ENCODE data around the gene PDZK1IP1. TPM values are rescaled to one million over a fixed set of nuclear protein-coding genes. Genes with fewer than 3 reads are reported as not detected.
"Not testable (repeated sequence)": the region's sequence is repeated elsewhere in the genome, so short reads cannot be mapped to it uniquely, and the experiment has no call there.

The PDZK1IP1 gene
- total and polyA plus RNA-seq, 4 donors: 0.75 to 2.2 (median 0.98) TPM

- no peak for TF ChIP-seq ZBTB33 (IDR thresholded peaks at IDR 0.05)
- no peak for TF ChIP-seq RAD21 (IDR thresholded peaks at IDR 0.05)
- no peak for TF ChIP-seq JUND (IDR thresholded peaks at IDR 0.05)
- no peak for TF ChIP-seq NR2F2 (IDR thresholded peaks at IDR 0.05)
These were observed 6.8 kb upstream of the PDZK1IP1 start (continued) for GRCh38 chr1:47196622-47197021.

DNA sequence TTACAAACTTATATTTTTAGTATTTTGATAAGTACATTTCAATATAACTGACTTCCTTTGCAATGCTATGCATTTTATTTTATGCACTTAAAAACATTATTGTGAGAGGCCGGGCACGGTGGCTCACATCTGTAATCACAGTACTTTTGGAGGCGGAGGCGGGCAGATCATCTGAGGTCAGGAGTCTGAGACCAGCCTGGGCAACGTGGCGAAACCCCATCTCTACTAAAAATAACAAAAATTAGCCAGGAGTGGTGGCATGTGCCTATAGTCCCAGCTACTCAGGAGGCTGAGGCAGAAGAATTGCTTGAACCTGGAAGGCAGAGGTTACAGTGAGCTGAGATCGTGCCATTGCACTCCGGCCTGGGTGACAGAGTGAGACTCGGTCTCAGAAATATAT is 6.1 kb upstream of the PDZK1IP1 start:
- 92% methylated on average over 9 of the region's 9 CpGs for WGBS
- not testable (repeated sequence) for H3K4me1 ChIP-seq (ENCODE audit: control insufficient read depth in 4 of 4, insufficient read depth in 4 of 4, low read length in 3 of 4); DNase-seq (ENCODE audit: low spot score); H3K4me3 ChIP-seq (ENCODE audit: low read depth in 1 of 3, low read length in 3 of 3); H3K27ac ChIP-seq (ENCODE audit: low read depth in 1 of 2, low read length in 2 of 2); H3K27me3 ChIP-seq (ENCODE audit: control insufficient read depth in 4 of 4, insufficient read depth in 4 of 4, low read length in 3 of 4); H3K9ac ChIP-seq (ENCODE audit: low read depth in 1 of 2, low read length in 2 of 2); H3K9me3 ChIP-seq (ENCODE audit: control insufficient read depth in 4 of 4, low read length in 3 of 4); H3K36me3 ChIP-seq (ENCODE audit: control insufficient read depth in 4 of 4, insufficient read depth in 3 of 4, low read depth in 1 of 4, low read length in 3 of 4)

GRCh38 chr1:47194311-47194710 is 4.5 kb upstream of the PDZK1IP1 start:
- no peak overlapping the region for H3K9ac ChIP-seq (ENCODE audit: low read depth in 1 of 2, low read length in 2 of 2)
- H3K27ac ChIP-seq (ENCODE audit: low read depth in 1 of 2, low read length in 2 of 2): no peak overlapping the region
- no peak overlapping the region for H3K4me3 ChIP-seq (ENCODE audit: low read depth in 1 of 3, low read length in 3 of 3)
- peaks cover 0 to 6% (median 3%) of the 10 kb centered on the region in 4 donors for H3K4me1 ChIP-seq (ENCODE audit: control insufficient read depth in 4 of 4, insufficient read depth in 4 of 4, low read length in 3 of 4)
- no peaks in the 10 kb centered on the region for H3K9me3 ChIP-seq (ENCODE audit: control insufficient read depth in 4 of 4, low read length in 3 of 4)
- H3K36me3 ChIP-seq (ENCODE audit: control insufficient read depth in 4 of 4, insufficient read depth in 3 of 4, low read depth in 1 of 4, low read length in 3 of 4): no peaks in the 10 kb centered on the region
- no peak for DNase-seq (ENCODE audit: low spot score)
- no peaks in the 10 kb centered on the region for H3K27me3 ChIP-seq (ENCODE audit: control insufficient read depth in 4 of 4, insufficient read depth in 4 of 4, low read length in 3 of 4)
- TF ChIP-seq RAD21 (IDR thresholded peaks at IDR 0.05) (no peak), HNF4G (IDR thresholded peaks at IDR 0.05) (no peak), EGR1 (IDR thresholded peaks at IDR 0.05; ENCODE audit: low read depth in 2 of 2) (no peak), YY1 (IDR thresholded peaks at IDR 0.05) (no peak), TAF1 (conservative IDR thresholded peaks at IDR 0.05) (no peak), SP1 (IDR thresholded peaks at IDR 0.05) (no peak), RXRA (IDR thresholded peaks at IDR 0.05) (no peak), FOXA2 (IDR thresholded peaks at IDR 0.05) (no peak), GABPA (IDR thresholded peaks at IDR 0.05 in 1 of 2, conservative IDR thresholded peaks at IDR 0.05 in 1 of 2) (no peak), MAX (IDR thresholded peaks at IDR 0.05) (no peak), NR2F2 (IDR thresholded peaks at IDR 0.05) (no peak)

DNA sequence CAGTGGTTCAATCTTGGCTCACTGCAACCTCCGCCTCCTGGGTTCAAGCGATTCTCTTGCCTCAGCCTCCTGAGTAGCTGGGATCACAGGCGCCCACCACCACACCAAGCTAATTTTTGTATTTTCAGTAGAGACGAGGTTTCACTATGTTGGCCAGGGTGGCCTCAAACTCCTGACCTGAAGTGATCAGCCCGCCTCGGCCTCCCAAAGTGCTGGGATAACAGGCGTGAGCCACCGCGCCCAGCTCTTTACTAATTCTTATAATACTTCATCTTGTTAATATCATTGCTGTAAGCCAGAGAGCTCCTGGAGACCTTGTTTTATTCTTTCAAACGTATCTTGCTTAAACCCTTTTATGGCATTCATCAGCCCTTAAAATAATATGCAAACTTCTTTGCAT is 3.7 kb upstream of the PDZK1IP1 start:
- 88% methylated on average over 10 of the region's 10 CpGs for WGBS
- H3K36me3 ChIP-seq (ENCODE audit: control insufficient read depth in 4 of 4, insufficient read depth in 3 of 4, low read depth in 1 of 4, low read length in 3 of 4); H3K27ac ChIP-seq (ENCODE audit: low read depth in 1 of 2, low read length in 2 of 2); DNase-seq (ENCODE audit: low spot score); H3K9me3 ChIP-seq (ENCODE audit: control insufficient read depth in 4 of 4, low read length in 3 of 4); H3K4me3 ChIP-seq (ENCODE audit: low read depth in 1 of 3, low read length in 3 of 3); H3K4me1 ChIP-seq (ENCODE audit: control insufficient read depth in 4 of 4, insufficient read depth in 4 of 4, low read length in 3 of 4); H3K27me3 ChIP-seq (ENCODE audit: control insufficient read depth in 4 of 4, insufficient read depth in 4 of 4, low read length in 3 of 4); H3K9ac ChIP-seq (ENCODE audit: low read depth in 1 of 2, low read length in 2 of 2): not testable (repeated sequence)
